GM12865 (cell line): Measurements from ENCODE around the gene SLC4A11.

Experiments used
- DNase-seq: peaks from one replicate; pipeline ENCODE4 v3.0.0; 2010; ENCODE audit warnings: low read depth
- H3K4me3 ChIP-seq: 2 replicates; pipeline ENCODE4 v1.5.1; 2011; ENCODE audit warnings: mild to moderate bottlenecking, low read depth, low read length, control low read depth
- CTCF ChIP-seq: IDR thresholded peaks from 2 replicates; pipeline ENCODE4 v1.5.1; 2011; ENCODE audit warnings: low read length, control low read depth, low read depth, inconsistent platforms; ENCODE audit not compliant: insufficient read depth; ENCODE audit errors: missing control alignments

Gene SLC4A11

GRCh38 chr20:3233131-3233990, 5.6 kb downstream of the SLC4A11 start:
- TF ChIP-seq CTCF = no peak
- no peak for DNase-seq
- no peak overlapping the region for H3K4me3 ChIP-seq

GRCh38 chr20:3231889-3232588, 7.0 kb downstream of the SLC4A11 start:
- no peak overlapping the region for H3K4me3 ChIP-seq
- no peak for TF ChIP-seq CTCF
- no peak for DNase-seq

- TF ChIP-seq CTCF = no peak
- no peak overlapping the region for H3K4me3 ChIP-seq
- no peak for DNase-seq
Measured at GRCh38 chr20:3231116-3231515, 7.9 kb downstream of the SLC4A11 start.

- no peak overlapping the region for H3K4me3 ChIP-seq
- TF ChIP-seq CTCF = no peak
- DNase-seq = no peak
Measured at GRCh38 chr20:3229798-3230197, 9.2 kb downstream of the SLC4A11 start.

GRCh38 chr20:3229158-3229557, 9.8 kb downstream of the SLC4A11 start:
- H3K4me3 ChIP-seq = no peak overlapping the region
- TF ChIP-seq CTCF = no peak
- no peak for DNase-seq

GRCh38 chr20:3228750-3229032, 10.3 kb downstream of the SLC4A11 start:
- no peak for TF ChIP-seq CTCF
- no peak for DNase-seq
- no peak overlapping the region for H3K4me3 ChIP-seq
